GM21381 (cell line): ENCODE results near the gene TELO2.

Source experiments
- ATAC-seq: cut with Tn5 transposase; IDR thresholded peaks from one replicate; pipeline ENCODE4 v1.9.1; 2021; ENCODE audit warnings: mild to moderate bottlenecking, moderate library complexity; ENCODE audit not compliant: unreplicated experiment

The TELO2 gene

DNA sequence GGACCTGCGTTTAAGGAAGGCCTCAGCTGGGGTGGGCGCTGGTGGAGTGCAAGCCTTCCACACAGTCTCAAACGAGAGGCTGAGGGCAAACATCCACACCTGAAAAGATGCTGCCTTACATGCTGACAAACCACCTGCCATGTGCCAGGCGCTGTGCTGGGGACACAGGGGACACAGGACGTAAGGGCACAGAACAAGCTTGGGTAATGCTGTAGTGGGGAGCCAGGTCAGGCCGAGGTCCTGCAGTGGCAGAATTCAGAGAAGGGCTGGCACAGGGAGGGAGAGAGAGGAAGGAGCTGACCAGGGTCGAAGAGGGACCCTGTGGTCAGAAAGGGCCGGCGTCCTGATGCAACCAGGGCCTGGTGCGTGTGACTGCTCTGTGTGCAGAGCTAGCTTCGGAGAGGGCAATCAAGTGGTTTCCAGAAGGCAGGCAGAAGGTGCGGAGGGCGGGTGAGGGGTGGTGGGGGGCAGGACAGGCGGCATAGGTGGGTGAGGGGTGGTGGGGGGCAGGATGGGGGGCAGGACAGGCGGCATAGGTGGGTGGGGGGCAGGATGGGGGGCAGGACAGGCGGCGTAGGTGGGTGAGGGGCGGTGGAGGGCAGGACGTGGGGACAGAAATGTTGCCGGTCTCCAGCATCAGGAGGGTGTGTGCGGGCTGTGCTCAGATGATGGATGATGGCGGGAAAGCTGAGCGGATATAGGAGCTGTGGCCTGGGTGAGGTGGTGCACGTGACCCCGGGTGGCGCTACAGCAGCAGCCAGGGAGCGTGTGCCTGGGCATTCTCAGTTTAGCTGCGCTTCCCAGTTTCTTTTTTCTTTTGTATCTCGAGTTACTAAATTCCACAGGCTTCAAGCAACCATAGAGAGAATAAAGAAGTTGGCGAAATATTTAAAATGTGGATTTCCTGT, 18.8 kb downstream of the TELO2 start:
- no peak for ATAC-seq

- no peak for ATAC-seq
Observed at GRCh38 chr16:1512774-1513173, 19.6 kb downstream of the TELO2 start.

GRCh38 chr16:1514507-1514906, 21.3 kb downstream of the TELO2 start:
- no peak for ATAC-seq

- ATAC-seq: no peak
Observed at GRCh38 chr16:1518626-1519135, 25.5 kb downstream of the TELO2 start.

DNA sequence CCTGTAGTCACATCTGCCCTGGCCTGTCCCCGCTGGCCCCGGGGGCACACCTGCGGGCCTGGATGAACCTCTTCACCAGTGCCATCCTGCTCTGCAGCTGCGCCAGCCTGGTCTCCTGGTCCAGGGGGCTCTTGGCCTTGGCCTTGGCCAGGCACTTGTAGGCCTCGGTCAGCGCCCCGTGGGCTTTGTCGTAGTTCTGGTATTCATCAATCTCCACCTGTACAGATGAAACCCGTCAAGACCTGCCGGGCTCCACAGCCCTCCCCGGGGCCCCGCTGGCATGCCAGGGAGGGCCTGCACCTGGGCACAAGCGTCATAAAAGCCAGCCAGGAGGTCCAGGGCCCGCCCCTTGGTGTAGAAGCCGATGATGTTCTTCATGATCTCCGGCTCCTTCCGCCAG, 26.7 kb downstream of the TELO2 start:
- ATAC-seq: no peak

DNA sequence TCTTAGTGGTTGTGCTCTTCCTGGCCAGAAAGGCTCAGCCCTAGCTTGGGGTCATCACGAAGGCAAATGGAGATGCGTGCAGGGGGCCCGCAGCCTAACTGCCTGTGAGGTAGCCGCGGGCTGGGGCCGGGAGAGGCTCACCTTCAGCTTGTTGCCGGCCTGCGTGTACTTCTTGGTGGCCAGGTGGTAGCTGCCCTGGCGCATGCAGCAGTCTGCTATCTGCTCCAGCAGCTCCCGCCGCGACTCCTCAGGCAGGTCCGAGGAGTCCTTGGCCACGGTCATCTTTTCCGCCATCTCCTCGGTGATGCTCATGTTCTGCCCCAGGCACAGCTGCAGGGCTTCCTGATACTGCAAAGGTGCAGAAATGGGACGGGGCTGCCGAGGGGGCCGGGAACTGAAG, 27.3 kb downstream of the TELO2 start:
- ATAC-seq: no peak

DNA sequence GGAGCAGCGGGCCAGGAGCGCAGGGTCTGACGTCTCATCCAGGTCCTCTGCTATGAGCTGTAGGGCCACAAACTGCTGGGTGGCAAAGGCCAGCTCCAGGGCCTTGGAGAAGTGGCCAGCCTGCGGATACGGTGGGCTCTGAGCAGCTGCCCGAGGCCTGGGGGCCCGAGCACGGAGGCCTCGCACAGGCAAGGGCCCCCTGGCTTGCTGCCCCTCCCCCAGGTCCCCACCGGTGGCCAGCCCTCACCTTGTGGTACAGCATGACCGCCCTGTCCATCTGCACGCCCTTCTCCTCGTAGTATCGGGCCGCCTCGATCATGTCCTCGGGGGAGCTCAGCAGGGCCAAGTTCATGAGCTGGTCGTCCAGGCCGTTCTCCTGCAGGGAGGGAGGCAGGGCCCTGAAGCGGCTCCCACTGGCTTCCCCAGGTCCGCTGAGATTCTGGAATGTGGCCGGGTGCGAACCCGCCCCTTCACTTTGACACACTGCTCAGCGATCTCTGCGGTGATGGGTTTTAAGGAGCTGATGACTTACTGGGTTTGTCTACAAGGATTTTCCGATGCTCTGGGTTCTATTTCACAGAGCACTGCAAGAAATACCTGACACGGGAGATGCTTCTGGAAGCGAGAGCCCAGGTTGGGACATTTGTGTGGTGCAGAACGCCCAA, 30.6 kb downstream of the TELO2 start:
- ATAC-seq: no peak

- no peak for ATAC-seq
Observed at GRCh38 chr16:1524366-1524765, 31.2 kb downstream of the TELO2 start.

- ATAC-seq: no peak
Observed at GRCh38 chr16:1525871-1526607, 32.9 kb downstream of the TELO2 start.

DNA sequence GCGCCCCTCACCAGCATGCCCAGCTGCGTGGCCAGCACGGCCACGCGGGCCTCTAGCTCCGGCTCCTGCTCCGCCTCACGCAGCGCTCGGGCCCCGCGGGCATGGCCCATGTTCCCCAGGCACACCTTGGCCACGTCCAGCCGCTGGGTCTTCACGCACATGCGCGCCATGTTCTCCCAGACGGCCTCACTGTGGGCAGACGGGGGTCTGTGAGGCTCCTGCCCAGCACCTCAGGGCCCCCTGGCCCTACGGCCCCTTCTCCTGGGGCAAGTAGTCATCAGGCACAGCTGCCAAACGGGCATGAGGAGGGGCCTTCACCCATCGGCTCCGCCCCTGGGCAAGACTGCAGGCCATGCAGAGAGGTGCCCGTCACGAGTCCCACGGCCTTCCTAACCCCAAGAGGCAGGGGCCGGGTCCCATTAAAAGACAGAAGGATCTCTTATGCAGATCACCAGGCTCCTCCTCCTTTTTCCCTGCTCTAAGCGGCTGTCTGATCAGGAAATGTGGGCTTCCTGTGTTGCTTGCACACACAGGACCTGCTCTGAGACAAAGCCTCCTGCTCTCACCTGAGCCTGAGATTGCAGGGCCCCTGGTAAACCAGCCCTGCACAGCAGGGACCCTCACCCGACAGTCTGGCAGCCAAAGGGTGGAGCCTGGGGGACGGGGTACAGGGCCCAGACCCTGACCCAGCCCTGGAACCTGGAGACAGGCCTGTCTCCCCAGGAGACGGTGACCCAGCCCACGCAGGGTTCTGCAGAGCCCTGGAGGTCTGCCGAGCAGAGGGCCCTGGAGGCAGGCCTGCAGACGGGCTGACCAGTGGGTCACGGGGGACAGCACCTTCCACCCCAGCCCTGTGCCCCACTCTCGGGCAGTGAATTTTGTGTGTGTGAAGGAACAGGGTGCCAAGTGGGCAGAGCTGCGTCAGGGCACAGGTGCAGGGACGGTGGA, 33.7 kb downstream of the TELO2 start:
- ATAC-seq: no peak

GRCh38 chr16:1527836-1528811, 35.0 kb downstream of the TELO2 start:
- no peak for ATAC-seq

DNA sequence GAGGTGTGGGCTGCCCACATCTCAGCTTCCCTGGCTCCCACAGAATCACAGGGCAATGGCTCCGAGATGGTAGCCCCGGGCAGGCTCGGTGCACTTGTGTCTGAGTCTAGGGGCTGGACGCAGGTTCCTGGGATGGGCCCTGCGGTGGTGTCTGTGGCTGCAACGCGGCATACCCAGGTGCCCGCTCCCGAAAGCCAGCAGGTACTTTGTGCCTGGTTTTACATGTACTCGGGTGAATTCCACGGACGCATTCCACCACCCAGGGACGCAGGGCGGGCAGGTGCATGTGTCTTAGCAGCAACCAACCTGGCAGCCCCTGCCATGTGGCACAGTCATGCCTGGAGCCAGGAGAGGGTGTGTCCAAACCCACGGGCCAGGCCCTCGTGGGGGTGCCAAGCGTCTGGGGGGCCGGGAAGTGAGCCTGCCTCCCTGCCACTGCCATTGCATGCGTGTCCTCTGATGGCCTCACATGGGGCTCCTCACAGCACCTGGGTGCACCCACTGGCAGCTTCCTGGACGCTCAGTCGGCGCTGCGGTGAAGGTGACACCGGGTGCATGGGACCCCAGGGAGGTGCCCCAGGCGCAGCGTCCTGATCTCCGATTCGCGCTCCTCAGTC, 35.9 kb downstream of the TELO2 start:
- ATAC-seq: no peak

DNA sequence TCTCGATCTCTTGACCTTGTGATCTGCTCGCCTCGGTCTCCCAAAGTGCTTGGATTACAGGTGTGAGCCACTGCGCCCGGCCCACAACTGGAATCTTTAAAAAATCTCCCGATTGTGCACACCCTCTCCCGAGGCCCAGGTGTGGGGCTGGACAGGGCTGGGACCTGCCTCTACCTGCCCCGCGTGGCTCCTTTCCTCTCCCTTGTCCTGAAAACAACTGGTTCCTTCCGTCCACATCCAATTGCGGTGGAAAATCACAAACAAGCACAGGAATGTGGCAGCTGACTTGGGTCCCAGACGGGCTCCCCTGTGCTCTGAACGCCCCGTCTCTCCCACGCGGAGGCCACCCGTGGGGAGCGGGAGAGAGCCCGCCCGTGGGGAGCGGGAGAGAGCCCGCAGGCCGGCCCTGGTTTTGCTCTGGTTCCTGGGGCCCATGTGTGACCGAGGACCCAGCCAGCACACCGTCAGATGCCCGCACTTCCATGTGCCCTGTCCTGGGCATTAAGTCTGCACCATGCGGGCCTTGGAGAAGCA, 37.3 kb downstream of the TELO2 start:
- no peak for ATAC-seq

GRCh38 chr16:1530883-1531637, 37.9 kb downstream of the TELO2 start:
- ATAC-seq: no peak

- no peak for ATAC-seq
Observed at GRCh38 chr16:1531638-1531910, 38.4 kb downstream of the TELO2 start.

- no peak for ATAC-seq
Observed at GRCh38 chr16:1532081-1532760, 39.1 kb downstream of the TELO2 start.

GRCh38 chr16:1532771-1533170, 39.6 kb downstream of the TELO2 start:
- ATAC-seq: no peak
